ENCODE measurements around the gene ZNF668.
"Not testable (repeated sequence)": the region's sequence is repeated elsewhere in the genome, so short reads cannot be mapped to it uniquely, and the experiment has no call there.

Gene ZNF668

DNA sequence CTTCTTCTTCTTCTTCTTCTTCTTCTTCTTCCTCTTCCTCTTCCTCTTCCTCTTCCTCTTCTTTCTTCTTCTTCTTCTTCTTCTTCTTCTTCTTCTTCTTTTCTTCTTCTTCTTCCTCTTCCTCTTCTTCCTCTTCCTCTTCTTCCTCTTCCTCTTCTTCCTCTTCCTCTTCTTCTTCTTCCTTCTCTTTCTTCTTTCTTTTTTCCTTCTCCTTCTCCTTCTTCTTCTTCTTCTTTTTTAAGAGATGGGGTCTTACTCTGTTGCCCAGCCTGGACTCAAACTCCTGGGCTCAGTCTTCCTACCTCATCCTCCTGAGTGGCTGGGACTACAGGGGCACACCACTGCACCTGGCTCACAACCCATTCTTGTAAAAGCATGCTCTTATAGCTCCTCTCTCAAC, 60.7 kb downstream of the ZNF668 start:
- DNase-seq (ENCODE audit: low read depth in 3 of 3, low spot score in 1 of 3) = not testable (repeated sequence)

DNA sequence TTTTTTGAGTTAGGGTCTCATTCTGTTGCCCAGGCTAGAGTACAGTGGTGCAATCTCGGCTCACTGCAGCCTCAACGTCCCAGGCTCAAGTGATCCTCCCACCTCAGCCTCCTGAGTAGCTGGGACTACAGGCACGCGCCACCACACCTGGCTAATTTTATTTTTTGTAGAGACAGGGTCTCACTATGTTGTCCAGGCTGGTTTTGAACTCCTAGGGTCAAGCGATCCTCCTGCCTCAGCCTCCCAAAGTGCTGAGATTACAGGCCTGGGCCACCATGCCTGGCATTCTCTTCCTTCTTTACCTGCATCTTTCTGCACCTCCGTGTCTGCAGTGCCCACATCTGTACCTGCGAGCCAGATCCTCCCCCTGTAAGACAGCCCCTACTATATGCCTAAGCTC, 62.2 kb downstream of the ZNF668 start:
- DNase-seq (ENCODE audit: low read depth in 3 of 3, low spot score in 1 of 3) = not testable (repeated sequence)

Data from stimulated activated CD4-positive, alpha-beta T cell treated with anti-CD3 and anti-CD28 coated beads, TNF-alpha, amount 100 ng/mL, for 1 hour (primary cell).